ENCODE data around the gene UBR2. TPM values are rescaled to one million over a fixed set of nuclear protein-coding genes. Genes with fewer than 3 reads are reported as not detected.

Gene UBR2
- total RNA-seq, 1 experiment from 2014 or later = 21.1 TPM

DNA sequence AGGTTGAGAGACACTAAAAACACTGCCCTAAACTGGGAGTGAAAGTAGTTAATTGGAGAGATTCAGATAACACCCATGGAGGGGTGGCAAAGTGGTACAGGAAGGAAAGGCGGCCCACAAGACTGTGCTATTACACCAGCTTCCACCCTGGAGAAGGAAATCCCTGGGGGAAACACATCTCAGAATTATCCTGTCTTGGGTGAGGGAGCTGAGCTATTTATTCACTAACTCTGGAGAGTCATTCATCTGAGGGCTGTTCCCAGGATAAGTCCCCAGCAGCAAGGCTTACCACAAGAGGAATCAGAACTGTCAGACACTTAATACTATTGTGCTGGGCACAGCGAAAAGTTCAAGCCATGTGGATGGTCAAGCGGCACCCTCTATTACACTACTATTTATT lies 172.1 kb downstream of the UBR2 start:
- H3K4me1 ChIP-seq (replicated peaks; ENCODE audit: insufficient read depth) = no peaks in the 10 kb centered on the region
- no peaks in the 10 kb centered on the region for H3K9me2 ChIP-seq (ENCODE audit: insufficient read depth)
- DNase-seq = no peak
- no peaks in the 10 kb centered on the region for H3K27me3 ChIP-seq (ENCODE audit: insufficient read depth, low read depth)
- H3K9me3 ChIP-seq (ENCODE audit: insufficient read depth, low read depth) = no peaks in the 10 kb centered on the region
- no peak overlapping the region for H3K4me2 ChIP-seq
- no peak overlapping the region for H2AFZ ChIP-seq
- BruUV-seq (replicated peaks) = no TSS peak
- no peaks in the 10 kb centered on the region for H3K79me2 ChIP-seq (ENCODE audit: low read depth)
- no peaks in the 10 kb centered on the region; the same call in 1 of the 2 replicates for H3F3A ChIP-seq (ENCODE audit: insufficient read depth, low read depth)
- no peak for TF ChIP-seq EZH2 (IDR thresholded peaks at IDR 0.05; ENCODE audit: low read depth)
- TF ChIP-seq, protein P1, sequence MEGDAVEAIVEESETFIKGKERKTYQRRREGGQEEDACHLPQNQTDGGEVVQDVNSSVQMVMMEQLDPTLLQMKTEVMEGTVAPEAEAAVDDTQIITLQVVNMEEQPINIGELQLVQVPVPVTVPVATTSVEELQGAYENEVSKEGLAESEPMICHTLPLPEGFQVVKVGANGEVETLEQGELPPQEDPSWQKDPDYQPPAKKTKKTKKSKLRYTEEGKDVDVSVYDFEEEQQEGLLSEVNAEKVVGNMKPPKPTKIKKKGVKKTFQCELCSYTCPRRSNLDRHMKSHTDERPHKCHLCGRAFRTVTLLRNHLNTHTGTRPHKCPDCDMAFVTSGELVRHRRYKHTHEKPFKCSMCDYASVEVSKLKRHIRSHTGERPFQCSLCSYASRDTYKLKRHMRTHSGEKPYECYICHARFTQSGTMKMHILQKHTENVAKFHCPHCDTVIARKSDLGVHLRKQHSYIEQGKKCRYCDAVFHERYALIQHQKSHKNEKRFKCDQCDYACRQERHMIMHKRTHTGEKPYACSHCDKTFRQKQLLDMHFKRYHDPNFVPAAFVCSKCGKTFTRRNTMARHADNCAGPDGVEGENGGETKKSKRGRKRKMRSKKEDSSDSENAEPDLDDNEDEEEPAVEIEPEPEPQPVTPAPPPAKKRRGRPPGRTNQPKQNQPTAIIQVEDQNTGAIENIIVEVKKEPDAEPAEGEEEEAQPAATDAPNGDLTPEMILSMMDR (conservative IDR thresholded peaks at IDR 0.05) = no peak
- H3K36me3 ChIP-seq (ENCODE audit: low read depth) = no peaks in the 10 kb centered on the region
- CTCF ChIA-PET = no interaction called here
- H4K20me1 ChIP-seq (ENCODE audit: insufficient read depth) = no peaks in the 10 kb centered on the region
- no peak overlapping the region for H3K27ac ChIP-seq
- H3K4me3 ChIP-seq = no peak overlapping the region
- intact Hi-C loops (cut with micrococcal nuclease; ENCODE audit: unreplicated experiment) = no loop called here
- POLR2A ChIA-PET (ENCODE audit: unreplicated experiment) = no interaction called here

- Histone ChIP-seq H4K20me1 (ENCODE audit: insufficient read depth) (peaks cover 13% of the 10 kb centered on the region; the same call in 1 of the 2 replicates), H3K27me3 (ENCODE audit: insufficient read depth, low read depth) (no peaks in the 10 kb centered on the region), H3F3A (ENCODE audit: insufficient read depth, low read depth) (peaks cover 9% of the 10 kb centered on the region; the same call in 1 of the 2 replicates), H3K9me3 (ENCODE audit: insufficient read depth, low read depth) (no peaks in the 10 kb centered on the region), H3K79me2 (ENCODE audit: low read depth) (peaks cover 20% of the 10 kb centered on the region), H3K36me3 (ENCODE audit: low read depth) (no peaks in the 10 kb centered on the region), H3K4me2 (no peak overlapping the region), H3K27ac (no peak overlapping the region), H3K4me3 (no peak overlapping the region), H3K9me2 (ENCODE audit: insufficient read depth) (no peaks in the 10 kb centered on the region), H3K4me1 (replicated peaks; ENCODE audit: insufficient read depth) (peaks cover 10% of the 10 kb centered on the region), H2AFZ (no peak overlapping the region)
- CTCF ChIA-PET = interaction anchor here (0.6 to 1.2 kb wide), 3 partner anchors 13 to 79 kb away, joined by 3 to 4 read pairs (median 3); no protein-coding TSS in a partner anchor
- TF ChIP-seq, protein P1 (conservative IDR thresholded peaks at IDR 0.05) = no peak
- TF ChIP-seq EZH2 (IDR thresholded peaks at IDR 0.05; ENCODE audit: low read depth) = no peak
- intact Hi-C loops (cut with micrococcal nuclease; ENCODE audit: unreplicated experiment) = no loop called here
- POLR2A ChIA-PET (ENCODE audit: unreplicated experiment) = no interaction called here
- no TSS peak for BruUV-seq (replicated peaks)
- DNase-seq = no peak
These were observed 176.9 kb downstream of the UBR2 start for GRCh38 chr6:42740725-42741124.

DNA sequence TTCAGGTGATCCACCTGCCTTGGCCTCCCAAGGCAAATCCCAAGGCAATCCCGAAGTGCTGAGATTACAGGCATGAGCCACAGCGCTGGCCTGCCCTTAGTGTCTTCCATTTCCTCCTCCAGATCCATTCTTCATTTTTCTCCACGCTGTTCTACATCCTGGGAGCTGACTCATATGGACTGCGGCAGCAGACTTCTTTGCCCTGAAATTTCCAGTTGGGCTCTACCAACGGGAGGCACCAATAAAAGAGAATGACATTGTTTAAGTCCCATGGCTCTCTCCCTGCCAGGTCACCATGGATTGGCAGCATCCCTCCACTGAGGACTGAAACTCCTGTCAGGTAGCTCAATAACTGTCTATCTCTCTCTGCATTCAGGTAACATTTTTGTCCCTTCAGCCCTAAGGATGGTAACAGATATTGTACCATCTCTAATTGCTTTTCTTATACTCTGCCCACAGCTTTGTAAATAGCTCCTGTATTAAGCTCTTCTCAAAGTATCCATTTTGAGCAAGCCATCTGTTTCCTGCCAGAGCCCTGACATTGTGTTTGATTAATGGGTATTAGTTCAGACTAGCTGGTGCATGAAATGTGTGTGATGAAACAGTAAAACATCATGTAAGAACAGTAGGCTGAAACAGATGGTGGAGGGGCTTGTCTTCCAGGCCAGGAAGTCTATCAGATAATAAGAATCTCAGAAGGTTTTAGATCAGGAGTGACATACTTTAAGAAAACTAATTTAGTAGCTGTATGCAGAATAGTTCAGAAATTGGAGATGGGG lies 178.5 kb downstream of the UBR2 start:
- Histone ChIP-seq H3K27ac (no peak overlapping the region), H3K79me2 (ENCODE audit: low read depth) (peaks cover 21% of the 10 kb centered on the region), H3K9me3 (ENCODE audit: insufficient read depth, low read depth) (no peaks in the 10 kb centered on the region), H3K4me2 (no peak overlapping the region), H3K9me2 (ENCODE audit: insufficient read depth) (no peaks in the 10 kb centered on the region), H3K36me3 (ENCODE audit: low read depth) (no peaks in the 10 kb centered on the region), H3K4me3 (no peak overlapping the region), H3K4me1 (replicated peaks; ENCODE audit: insufficient read depth) (peaks cover 10% of the 10 kb centered on the region), H4K20me1 (ENCODE audit: insufficient read depth) (peaks cover 13% of the 10 kb centered on the region; the same call in 1 of the 2 replicates), H2AFZ (no peak overlapping the region), H3K27me3 (ENCODE audit: insufficient read depth, low read depth) (no peaks in the 10 kb centered on the region), H3F3A (ENCODE audit: insufficient read depth, low read depth) (peaks cover 12% of the 10 kb centered on the region; the same call in 1 of the 2 replicates)
- POLR2A ChIA-PET (ENCODE audit: unreplicated experiment) = interaction anchor here (0.6 to 0.7 kb wide), 2 partner anchors 742 to 782 kb away, joined by 4 read pairs; no protein-coding TSS in a partner anchor
- BruUV-seq (replicated peaks) = no TSS peak
- CTCF ChIA-PET = interaction anchor here (0.5 kb wide), 2 partner anchors 9 to 25 kb away, joined by 5 read pairs; no protein-coding TSS in a partner anchor
- TF ChIP-seq, protein P1 (conservative IDR thresholded peaks at IDR 0.05) = no peak
- TF ChIP-seq EZH2 (IDR thresholded peaks at IDR 0.05; ENCODE audit: low read depth) = no peak
- intact Hi-C loops (cut with micrococcal nuclease; ENCODE audit: unreplicated experiment) = no loop called here
- no peak for DNase-seq

Other genes with a start within 250 kb of the UBR2 start
- gene TRERF1, start 112.1 kb upstream of the UBR2 start, total RNA-seq (2021) = 12.3 and 14.5 TPM in 2 replicates
- not detected in 2 replicates for gene PRPH2, start 158.6 kb downstream of the UBR2 start, total RNA-seq (2021)
- 12.3 and 15.1 TPM in 2 replicates for gene TBCC, start 182.1 kb downstream of the UBR2 start, total RNA-seq (2021)
- gene BICRAL, start 218.0 kb downstream of the UBR2 start, total RNA-seq (2021) = 8.5 and 12.9 TPM in 2 replicates

Measured in PC-9 (cell line).